GM19351 (cell line): ENCODE results near the gene FAM110A.
"Not testable (repeated sequence)": the region's sequence is repeated elsewhere in the genome, so short reads cannot be mapped to it uniquely, and the experiment has no call there.

Experiments used
- ATAC-seq: cut with Tn5 transposase; IDR thresholded peaks from one replicate; pipeline ENCODE4 v1.9.1; 2021; ENCODE audit warnings: mild to moderate bottlenecking, moderate library complexity; ENCODE audit not compliant: unreplicated experiment

Gene FAM110A

GRCh38 chr20:822651-823573, 10.6 kb upstream of the FAM110A start:
- ATAC-seq: no peak

DNA sequence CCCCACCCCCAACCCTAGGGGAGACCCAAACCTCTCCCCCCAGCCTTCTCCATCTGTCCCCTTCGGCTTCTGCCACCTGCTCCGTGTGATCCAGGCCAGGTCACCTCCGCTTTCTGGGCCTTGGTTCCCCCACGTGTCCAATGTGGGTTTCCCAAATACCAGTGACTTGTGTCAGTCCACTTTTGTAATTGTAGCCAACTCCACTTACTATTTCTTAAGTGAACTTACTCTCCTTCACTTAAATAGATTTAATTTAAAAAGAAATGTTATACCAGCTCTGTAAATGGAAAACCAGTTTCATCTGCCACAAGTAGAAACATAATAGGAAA, 10.0 kb upstream of the FAM110A start:
- ATAC-seq: no peak

- no peak for ATAC-seq
Measured at GRCh38 chr20:824490-824889, 9.0 kb upstream of the FAM110A start.

GRCh38 chr20:824916-825315, 8.6 kb upstream of the FAM110A start:
- ATAC-seq: no peak

DNA sequence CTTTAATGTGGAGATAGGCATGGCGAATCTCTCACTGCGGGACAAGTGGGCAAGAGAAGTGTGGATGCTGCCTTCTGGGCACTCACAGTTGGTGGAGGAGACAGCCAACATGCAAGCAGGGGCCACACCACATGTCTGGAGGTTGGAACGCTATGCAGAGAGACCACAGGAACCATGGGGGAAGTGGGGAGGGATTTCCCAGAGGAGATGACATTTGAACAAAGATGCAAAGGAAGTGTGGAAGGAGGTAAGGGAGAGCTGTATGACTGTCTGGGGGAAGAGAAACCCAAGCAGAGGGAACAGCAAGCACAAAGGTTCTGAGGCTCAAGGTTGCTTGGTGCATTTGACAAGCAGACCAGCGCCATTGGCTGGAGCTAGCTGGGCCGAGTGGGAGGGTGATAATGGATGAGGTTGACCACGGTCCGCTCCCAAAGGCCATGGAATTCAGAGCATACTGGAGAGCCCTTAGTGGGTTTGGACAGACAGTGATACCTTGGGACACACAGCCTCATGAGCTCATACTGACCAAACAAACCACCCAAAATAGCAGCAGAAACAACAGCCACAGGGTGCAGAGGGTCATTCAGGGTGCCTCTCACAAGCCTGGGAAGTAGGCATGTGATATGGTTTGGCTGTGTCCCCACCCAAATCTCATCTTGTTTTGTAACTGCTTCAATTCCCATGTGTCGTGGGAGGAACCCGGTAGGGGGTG, 7.6 kb upstream of the FAM110A start:
- no peak for ATAC-seq

DNA sequence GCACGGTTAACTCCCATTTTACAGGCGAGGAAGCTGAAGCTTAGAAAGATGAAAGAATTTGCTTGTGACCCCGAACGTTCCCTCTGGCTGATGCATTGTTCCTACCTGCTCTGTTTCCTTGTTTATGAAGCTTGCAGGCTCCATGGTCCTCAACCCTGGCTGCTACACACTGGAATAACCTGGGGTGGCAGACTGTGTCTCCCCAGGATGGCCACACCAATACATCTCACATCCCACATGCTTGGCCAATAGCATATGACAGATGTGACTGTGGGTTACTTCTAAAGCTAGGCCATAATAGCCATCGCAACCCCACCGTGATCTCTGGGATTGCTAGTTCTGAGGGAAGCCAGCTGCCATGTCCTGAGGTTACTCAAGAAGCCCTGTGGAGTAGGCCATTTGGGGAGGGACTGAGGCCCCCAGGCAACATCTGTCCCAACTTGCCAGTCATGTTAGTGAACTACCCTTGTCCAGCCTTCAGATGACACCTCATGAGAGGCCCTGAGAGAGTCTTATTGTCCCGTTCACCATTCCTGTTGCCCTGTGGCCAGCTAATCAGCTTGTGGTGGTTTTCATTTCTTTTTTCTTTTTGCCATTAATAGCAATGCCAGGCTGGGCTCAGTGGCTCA, 6.7 kb upstream of the FAM110A start:
- no peak for ATAC-seq

DNA sequence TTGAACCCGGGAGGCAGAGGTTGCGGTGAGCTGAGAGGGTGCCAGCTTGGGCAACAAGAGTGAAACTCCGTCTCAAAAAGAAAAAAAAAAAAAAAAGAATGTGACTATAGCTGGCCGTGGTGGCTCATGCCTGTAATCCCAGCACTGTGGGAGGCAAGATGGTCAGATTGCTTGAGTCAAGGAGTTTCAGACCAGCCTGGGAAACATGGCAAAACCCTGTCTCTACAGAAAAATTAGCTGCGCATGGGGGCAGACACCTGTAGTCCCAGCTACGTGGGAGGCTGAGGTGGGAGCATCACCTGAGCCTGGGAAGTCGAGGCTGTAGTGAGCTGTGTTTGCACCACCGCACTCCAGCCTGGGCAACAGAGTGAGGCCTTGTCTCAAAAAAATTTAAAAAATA, 5.5 kb upstream of the FAM110A start:
- ATAC-seq: not testable (repeated sequence)

GRCh38 chr20:828987-829386, 4.5 kb upstream of the FAM110A start:
- no peak for ATAC-seq

GRCh38 chr20:829551-829950, 4.0 kb upstream of the FAM110A start:
- no peak for ATAC-seq

- ATAC-seq: no peak
Measured at GRCh38 chr20:830011-830521, 3.4 kb upstream of the FAM110A start.

DNA sequence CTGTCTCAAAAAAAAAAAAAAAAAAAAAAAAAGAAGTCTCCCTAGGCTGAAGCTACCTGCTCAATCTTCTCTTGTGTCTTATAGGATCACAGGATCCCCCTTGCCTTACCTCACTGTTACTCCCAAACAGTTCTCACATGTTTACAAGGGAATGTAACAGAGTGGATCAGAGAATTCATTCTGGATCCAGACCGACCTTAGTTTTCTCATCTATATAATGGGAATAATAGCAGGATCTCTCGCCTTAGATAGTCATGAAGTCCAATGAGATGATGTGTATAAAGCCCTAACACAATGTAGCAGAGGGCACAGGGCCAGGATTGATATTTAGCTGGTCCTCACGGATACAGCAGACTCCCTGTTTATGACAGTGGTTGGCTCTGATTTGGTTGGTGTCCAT, 2.3 kb upstream of the FAM110A start:
- no peak for ATAC-seq

- ATAC-seq: no peak
Measured at GRCh38 chr20:831956-832355, 1.6 kb upstream of the FAM110A start.

DNA sequence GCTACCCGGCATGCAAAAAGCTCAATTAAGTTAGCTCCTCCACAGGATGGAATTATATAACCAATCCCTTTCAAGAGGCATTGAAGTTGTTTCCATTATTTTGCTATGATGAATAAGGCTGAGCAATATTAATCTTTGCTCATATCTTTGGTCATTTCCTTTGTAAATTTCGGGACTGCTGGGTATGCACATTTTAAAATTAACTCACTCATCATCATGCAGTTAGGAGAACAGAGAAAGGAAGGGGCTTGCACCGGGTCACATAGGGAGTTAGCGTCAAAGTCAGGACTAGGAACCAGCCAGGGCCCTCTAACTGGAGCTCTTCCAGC, 430 bp upstream of the FAM110A start:
- ATAC-seq: peak; percentile 17

DNA sequence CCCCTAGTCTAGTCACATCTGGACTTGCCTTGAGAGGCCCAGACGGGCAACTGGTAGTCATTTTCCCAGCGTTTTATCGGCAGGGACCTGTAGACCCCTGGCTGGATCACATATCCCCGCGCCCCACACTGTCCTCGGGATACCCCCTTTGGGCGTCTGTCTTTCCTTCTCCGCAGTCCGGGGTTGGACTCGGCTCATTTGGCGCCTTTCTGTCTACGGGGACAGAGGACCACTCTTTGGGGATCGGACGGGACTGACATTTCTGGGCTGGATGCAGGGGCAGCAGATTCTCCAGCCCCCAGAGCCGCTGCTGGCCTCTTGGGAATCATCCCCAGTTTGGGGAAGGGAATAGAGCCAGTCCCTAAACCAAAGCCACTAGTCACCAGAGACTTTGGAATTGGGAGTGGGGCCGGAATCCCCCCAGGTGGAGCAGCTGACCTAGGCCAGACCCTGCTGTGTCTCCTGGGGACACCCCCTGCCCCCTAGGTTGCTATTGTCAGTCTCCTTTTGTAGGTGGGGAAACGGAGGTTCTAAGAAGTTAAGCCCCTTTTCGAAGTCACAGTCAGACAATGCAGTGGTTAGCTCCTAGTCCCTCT, 734 bp downstream of the FAM110A start:
- no peak for ATAC-seq

DNA sequence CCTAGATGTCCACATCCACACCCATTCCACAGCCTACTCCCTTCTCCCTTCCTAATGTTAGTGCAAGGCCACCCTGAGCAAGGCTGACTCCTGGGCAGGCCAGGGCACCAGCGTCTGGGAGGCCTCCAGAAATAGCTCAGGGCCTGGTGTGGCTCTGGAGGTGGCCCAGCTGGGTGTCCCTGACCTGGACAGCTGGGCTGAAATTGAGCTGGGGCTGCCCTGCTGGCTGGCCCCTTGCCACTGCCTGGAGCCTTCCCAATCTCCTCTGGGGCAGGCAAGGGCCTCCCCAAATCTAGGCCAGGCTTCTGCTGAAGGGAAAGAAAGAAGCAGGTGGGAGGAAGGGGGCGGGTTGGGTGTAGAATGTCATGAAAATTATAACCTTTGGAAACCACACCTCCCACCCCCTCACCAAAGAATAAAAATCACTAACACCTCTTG, 2.1 kb downstream of the FAM110A start:
- no peak for ATAC-seq

GRCh38 chr20:836190-836589, 2.7 kb downstream of the FAM110A start:
- ATAC-seq: no peak

DNA sequence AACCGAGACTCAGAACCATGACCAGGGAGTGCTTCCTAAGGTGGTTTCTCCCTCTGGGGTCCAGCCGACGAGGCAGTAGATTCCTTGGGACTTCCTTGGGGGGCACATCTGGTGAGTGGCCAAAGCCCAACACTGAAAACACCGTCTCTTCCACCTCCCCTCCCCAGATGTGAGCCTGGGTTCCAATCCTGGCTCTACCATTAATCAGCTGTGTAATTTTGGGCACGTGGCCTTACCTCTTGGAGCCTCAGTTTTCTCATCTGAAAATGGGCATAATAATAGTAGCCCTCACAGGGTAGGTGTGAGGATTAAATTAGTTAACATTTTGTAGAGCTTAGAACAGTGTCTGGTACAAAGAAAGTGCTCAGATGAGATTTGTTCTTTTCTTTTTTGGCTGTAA, 5.5 kb downstream of the FAM110A start:
- no peak for ATAC-seq

GRCh38 chr20:839626-840025, 6.1 kb downstream of the FAM110A start:
- ATAC-seq: no peak

DNA sequence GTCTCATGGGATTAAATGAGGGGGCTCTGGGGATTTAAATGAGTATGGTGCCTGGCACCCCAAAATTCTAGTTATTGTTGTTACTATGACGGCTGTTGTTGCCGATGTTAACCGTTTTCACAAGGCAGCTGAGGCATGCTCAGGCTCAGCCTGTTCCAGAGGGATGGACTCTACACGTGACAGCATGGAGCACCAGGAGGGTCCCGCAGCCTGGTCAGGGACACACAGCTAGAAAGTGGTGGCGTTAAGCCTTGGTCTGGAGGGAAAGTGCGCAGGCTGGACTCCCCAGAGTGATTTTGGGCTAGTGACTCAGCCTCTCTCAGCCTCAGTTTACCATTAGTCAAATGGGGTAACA, 7.0 kb downstream of the FAM110A start:
- ATAC-seq: no peak

- ATAC-seq: no peak
Measured at GRCh38 chr20:840858-841567, 7.5 kb downstream of the FAM110A start.
